HEK293 (cell line): ENCODE measurements around the gene CENPN.

Source experiments
- KLF7 ChIP-seq: fragments of 450-650 bp; formaldehyde crosslinking; IDR thresholded peaks from 2 replicates; pipeline ENCODE4 v1.5.1; 2016; ENCODE audit warnings: missing biosample characterization, missing genetic modification characterization, borderline replicate concordance
- REST ChIP-seq: fragments of 450-650 bp; formaldehyde crosslinking; IDR thresholded peaks from 2 replicates; pipeline ENCODE4 v1.5.1; 2016; ENCODE audit warnings: missing biosample characterization, missing genetic modification characterization
- ZNF10 ChIP-seq: fragments of 450-650 bp; formaldehyde crosslinking; IDR thresholded peaks from 2 replicates; pipeline ENCODE4 v1.5.1; 2017; ENCODE audit warnings: missing biosample characterization, missing genetic modification characterization
- ZNF121 ChIP-seq: fragments of 450-650 bp; formaldehyde crosslinking; IDR thresholded peaks from 2 replicates; pipeline ENCODE4 v1.5.1; 2016; ENCODE audit warnings: missing biosample characterization, missing genetic modification characterization
- ZNF24 ChIP-seq: fragments of 450-650 bp; formaldehyde crosslinking; IDR thresholded peaks from 2 replicates; pipeline ENCODE4 v1.5.1; 2016; ENCODE audit warnings: missing biosample characterization, missing genetic modification characterization
- ZNF776 ChIP-seq: fragments of 450-650 bp; formaldehyde crosslinking; IDR thresholded peaks from 2 replicates; pipeline ENCODE4 v1.5.0; 2017; ENCODE audit warnings: missing biosample characterization, missing genetic modification characterization, borderline replicate concordance

- TF ChIP-seq ZNF10 (tag by site-specific recombination) (no peak), ZNF121 (tag by site-specific recombination) (no peak), KLF7 (tag by site-specific recombination) (no peak), ZNF24 (tag by site-specific recombination) (no peak), REST (tag by site-specific recombination) (no peak), ZNF776 (no peak)
Observed at GRCh38 chr16:81040131-81040530, 33.1 kb downstream of the CENPN start.
